Kidney epithelial cell (primary cell): ENCODE results near the gene MRPL1. TPM values are rescaled to one million over a fixed set of nuclear protein-coding genes. Genes with fewer than 3 reads are reported as not detected.

Experiments
- DNase-seq: peaks from one replicate; pipeline ENCODE4 v3.0.0-alpha.2; 2010; ENCODE audit warnings: low read depth
- H3K27me3 ChIP-seq: 2 replicates; pipeline ENCODE4 v1.6.0; 2011; ENCODE audit warnings: low read length; ENCODE audit not compliant: control insufficient read depth, insufficient read depth
- H3K36me3 ChIP-seq: 2 replicates; pipeline ENCODE4 v1.5.1; 2011; ENCODE audit warnings: low read length; ENCODE audit not compliant: control insufficient read depth, insufficient read depth
- H3K4me3 ChIP-seq: 2 replicates; pipeline ENCODE4 v1.5.1; 2011; ENCODE audit warnings: low read depth, mild to moderate bottlenecking, control low read depth, low read length
- total RNA-seq: library from RNA; depleted of rRNA; stranded (reverse); fragments of >200 nt; gene quantifications from 2 replicates; pipeline ENCODE4 v1.2.3, GENCODE V29; 2015
- TF ChIP-seq, protein P1 (sequence below): IDR thresholded peaks from 2 replicates; pipeline ENCODE4 v1.5.1; 2011; ENCODE audit warnings: mild to moderate bottlenecking, moderate library complexity, low read length, control low read depth, inconsistent platforms; ENCODE audit not compliant: insufficient read depth, poor library complexity, severe bottlenecking

MRPL1 gene
- total RNA-seq, 1 donor from 2014 or later: 35.8 TPM

DNA sequence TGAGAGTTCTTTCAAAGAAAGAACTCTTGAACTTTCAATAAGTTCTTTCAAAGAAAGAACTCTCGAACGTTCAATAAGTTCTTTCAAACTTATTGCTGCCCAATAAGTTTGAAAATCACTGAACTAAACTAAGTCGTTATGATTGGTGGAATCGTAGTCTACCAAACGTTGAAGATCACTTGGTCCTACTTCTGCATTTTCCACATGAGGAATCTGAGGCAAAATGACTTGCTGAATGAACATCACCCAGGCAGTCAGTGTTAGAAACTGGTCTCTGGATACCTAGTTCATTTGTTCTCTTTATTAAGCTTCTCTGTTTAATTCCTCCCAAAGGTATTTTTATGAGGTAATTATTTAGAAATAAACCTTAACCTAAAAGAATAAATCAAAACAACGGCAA is 36.4 kb upstream of the MRPL1 start:
- H3K36me3 ChIP-seq: no peaks in the 10 kb centered on the region
- no peaks in the 10 kb centered on the region for H3K27me3 ChIP-seq
- no peak overlapping the region for H3K4me3 ChIP-seq
- TF ChIP-seq, protein P1, sequence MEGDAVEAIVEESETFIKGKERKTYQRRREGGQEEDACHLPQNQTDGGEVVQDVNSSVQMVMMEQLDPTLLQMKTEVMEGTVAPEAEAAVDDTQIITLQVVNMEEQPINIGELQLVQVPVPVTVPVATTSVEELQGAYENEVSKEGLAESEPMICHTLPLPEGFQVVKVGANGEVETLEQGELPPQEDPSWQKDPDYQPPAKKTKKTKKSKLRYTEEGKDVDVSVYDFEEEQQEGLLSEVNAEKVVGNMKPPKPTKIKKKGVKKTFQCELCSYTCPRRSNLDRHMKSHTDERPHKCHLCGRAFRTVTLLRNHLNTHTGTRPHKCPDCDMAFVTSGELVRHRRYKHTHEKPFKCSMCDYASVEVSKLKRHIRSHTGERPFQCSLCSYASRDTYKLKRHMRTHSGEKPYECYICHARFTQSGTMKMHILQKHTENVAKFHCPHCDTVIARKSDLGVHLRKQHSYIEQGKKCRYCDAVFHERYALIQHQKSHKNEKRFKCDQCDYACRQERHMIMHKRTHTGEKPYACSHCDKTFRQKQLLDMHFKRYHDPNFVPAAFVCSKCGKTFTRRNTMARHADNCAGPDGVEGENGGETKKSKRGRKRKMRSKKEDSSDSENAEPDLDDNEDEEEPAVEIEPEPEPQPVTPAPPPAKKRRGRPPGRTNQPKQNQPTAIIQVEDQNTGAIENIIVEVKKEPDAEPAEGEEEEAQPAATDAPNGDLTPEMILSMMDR: no peak
- DNase-seq: no peak

DNA sequence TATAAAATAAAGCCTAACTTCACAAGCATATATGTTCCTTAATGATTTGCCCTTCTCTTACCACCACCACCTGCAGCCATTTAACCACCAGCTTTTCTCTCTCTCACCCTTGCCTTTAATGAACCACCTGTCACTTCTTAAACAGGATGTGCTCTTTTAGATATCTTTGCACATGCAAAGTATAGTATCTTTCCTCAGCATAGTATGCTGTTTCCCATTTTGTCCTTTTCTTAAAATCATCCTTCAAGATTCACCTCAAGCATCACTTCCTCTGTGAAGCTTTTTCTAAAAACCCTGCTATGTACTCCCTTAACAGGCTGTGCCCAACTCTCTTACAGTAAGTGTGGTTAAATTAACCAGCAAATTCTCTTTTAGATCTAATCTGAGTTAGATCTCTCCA is 35.3 kb upstream of the MRPL1 start:
- Histone ChIP-seq H3K4me3 (no peak overlapping the region), H3K27me3 (no peaks in the 10 kb centered on the region)

DNA sequence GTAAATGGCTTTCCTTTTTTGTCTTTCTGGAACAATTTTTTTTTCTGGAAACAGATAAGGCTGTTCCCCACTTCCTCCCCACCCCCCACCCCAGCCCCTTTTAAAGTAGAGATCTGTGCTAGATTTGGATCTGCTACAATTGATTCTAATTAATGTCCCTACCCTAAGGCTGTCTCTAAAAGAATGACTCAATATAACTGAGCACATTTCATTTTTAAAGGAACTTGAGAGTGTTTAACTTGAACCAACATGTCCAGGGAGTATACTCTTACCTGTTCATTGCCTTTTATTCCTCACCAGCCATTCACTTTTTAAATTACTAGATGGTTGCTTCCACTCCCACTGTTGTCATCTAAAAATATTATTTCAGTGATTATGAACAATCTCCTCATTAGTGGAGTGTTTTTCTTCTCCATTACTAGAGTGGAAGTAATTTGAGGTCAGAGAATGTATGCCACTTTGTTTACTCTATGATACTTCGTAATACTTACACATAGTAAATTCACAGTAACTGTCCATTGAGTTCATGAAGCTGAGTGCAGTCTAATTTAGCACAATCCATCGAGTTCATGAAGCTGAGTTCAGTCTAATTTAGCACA is 29.4 kb upstream of the MRPL1 start:
- no peak for DNase-seq
- TF ChIP-seq, protein P1: no peak
- no peak overlapping the region for H3K4me3 ChIP-seq
- H3K27me3 ChIP-seq: no peaks in the 10 kb centered on the region
- no peaks in the 10 kb centered on the region for H3K36me3 ChIP-seq

More for the DNA sequence above, 35.3 kb upstream of the MRPL1 start:
- H3K36me3 ChIP-seq: no peaks in the 10 kb centered on the region
- TF ChIP-seq, protein P1: no peak
- no peak for DNase-seq

DNA sequence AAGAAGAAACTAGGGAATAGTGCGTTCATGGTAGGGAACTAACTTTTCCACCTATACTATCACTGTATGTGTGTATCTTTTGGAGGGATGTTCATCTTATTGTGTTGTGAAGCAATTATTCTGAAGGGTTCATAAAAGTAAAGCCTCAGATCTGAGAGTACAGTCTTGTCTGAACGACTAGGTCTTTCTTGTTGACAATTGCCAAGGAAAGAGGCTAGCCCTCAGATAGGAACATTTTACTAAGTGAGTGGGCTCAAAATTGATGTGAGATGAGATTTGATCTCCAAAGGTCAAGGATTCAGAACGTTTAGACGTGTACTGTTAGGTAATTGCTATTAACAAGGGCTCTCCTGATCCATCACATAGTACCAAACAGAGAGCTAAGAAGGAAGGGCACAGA is 28.2 kb upstream of the MRPL1 start:
- DNase-seq: no peak
- H3K36me3 ChIP-seq: no peaks in the 10 kb centered on the region
- no peaks in the 10 kb centered on the region for H3K27me3 ChIP-seq
- TF ChIP-seq, protein P1: no peak
- no peak overlapping the region for H3K4me3 ChIP-seq

DNA sequence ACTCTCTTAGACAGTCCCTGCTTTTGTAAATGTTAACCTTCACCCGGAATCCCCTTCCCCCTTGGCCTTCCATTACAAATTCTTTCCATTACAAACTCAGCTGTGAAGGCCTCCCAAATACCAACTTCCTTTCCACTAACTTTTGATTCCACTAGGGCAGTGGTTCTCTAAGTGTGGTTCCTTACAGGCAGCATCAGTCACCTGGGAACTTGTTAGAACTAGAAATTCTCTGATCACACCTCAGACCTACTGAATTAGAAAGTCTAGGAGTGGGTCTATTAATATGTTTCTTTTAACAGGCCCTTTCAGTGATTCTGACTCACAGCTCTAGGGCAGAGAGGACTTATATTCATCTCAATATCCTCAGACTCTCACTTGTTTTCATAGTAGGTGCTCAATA is 19.0 kb upstream of the MRPL1 start:
- no peak for DNase-seq
- TF ChIP-seq, protein P1: no peak
- Histone ChIP-seq H3K27me3 (no peaks in the 10 kb centered on the region), H3K36me3 (no peaks in the 10 kb centered on the region), H3K4me3 (no peak overlapping the region)

DNA sequence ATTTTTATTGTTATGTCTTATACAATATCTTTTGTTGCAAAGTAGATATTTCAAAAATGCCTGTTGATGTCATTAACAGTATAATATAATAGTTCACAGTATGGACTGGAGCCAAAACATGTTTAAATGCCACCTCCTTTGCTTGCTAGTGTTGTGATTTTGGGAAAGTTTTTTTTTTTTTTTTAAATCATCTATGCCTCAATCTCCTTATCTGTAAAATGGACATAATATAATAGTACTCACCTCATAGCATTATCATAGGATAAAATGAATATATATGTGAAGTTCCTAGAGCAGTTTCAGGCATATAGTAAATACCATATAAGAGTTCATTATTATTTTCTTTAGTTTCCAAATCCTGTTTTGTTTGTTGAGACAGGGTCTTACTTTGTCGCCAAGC is 18.3 kb upstream of the MRPL1 start:
- Histone ChIP-seq H3K36me3 (no peaks in the 10 kb centered on the region), H3K27me3 (no peaks in the 10 kb centered on the region), H3K4me3 (no peak overlapping the region)
- TF ChIP-seq, protein P1: no peak
- no peak for DNase-seq
